Measurements from ENCODE around the gene RAP2B.
"Not testable (repeated sequence)": the region's sequence is repeated elsewhere in the genome, so short reads cannot be mapped to it uniquely, and the experiment has no call there.

The RAP2B gene

DNA sequence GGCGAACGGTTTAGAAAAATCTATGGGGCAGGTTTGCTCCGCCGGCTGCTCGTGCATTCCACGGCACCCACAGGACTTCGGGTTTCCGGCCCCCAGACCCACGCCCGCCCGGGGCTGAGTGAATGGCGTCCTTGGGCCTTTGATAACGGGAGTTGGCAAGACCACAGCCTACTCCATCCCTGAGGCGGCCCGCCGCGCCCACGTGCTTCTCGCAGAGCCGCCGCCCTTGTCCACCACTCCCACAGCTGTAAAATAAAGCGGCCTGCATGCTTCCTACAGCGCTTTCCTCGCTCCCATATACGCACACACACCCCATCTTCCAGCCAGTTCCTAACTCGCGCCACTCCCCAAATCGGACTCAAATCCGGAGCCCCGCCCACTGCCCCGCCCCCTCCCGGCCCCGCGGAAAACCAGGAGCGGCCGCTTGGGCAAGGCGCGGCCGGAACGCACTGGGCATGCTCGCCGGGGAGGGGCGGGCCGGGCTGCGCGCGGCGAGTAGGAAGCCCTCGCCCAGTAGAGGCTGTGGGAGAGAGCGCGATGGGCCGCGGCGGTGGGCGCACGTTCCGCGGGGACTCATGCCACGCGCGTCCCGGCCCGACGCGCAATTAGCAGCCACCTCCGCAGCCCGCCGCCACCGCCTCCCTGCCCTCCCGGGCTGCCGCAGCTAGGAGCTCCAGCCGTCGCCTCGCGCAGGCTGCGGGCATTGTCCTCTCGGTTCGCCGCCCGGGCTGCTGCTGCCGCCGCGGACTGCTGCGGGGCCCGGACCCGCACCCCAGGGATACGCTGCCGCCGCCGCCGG lies at the start of gene RAP2B:
TSS of gene RAP2B (plus strand) at position 513 of the 799 bp plus-strand sequence. CDS start 468 bp downstream, outside the sequence.
- DNase-seq = peak; percentile 95

GRCh38 chr3:153113541-153113940 lies 48.5 kb upstream of the RAP2B start:
- no peak for DNase-seq

GRCh38 chr3:153114270-153114669 lies 47.8 kb upstream of the RAP2B start:
- DNase-seq = not testable (repeated sequence)

DNA sequence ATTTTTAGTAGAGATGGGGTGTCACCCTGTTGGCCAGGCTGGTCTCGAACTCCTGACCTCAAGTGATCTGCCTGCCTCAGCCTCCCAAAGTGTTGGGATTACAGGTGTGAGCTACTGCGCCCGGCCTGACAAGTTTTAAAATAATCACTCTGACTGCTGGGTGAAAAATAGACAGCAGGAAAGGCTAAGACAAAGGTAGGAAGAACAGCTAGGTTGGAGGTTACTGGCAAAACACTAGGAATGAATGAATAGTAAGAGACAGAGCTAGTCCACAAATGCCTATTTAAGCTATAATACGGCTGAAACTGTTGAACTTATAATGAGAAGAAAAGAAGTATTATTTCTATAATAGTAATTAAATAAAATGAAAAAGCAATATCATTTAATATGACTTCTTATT lies 46.7 kb upstream of the RAP2B start:
- DNase-seq = no peak

GRCh38 chr3:153127788-153128187 lies 34.2 kb upstream of the RAP2B start:
- no peak for DNase-seq

DNA sequence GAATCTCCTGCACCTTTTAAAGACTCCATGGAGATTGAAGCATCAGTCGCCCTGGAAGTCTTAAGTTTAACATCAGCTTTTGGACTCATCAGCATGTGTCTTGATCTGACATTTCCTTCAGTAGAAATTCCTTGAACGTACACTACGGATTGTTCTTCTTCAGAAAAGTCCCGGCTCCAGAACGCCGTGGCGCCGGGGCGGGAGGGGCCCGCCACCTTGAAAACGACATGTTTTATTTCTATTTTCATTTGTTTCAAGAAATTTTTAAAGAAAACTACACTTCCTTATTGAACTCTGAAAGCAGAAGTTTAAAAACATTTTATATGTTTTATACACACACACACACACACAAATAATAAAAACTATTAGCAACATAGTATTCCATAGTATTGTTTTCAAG lies 32.6 kb upstream of the RAP2B start:
- DNase-seq = no peak

- DNase-seq = no peak
Observed at GRCh38 chr3:153129866-153130265, 32.2 kb upstream of the RAP2B start.

DNA sequence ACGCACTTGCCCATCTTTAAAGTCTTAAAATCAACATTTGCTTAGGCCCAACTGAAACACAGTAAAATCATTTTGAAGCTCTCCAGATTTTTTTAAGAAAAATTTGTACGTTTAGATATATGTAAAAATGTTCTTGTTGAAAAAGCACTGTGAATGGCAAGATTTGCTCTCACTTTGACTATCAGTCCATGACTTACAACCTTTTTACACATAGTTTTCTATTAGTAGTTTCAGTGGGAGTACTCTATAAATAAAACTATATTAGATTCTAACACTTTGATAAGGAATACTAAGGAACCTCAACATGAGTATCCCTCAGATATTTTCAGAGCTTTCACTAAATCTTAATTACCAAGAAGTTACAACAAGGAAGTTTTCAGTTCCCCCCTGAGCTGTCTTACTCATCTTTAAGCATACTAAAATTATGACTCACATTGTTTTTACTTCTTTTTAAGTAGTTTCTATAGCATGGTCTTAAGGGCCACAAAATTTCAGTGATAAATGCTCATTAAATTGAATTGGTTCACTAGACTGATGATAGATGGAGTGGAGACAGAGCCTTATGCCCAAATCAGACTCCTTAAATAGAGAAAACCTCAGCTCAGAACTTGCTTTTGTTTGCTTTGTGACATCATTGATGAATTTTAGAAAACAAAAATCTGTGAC lies 31.6 kb upstream of the RAP2B start:
- DNase-seq = no peak

DNA sequence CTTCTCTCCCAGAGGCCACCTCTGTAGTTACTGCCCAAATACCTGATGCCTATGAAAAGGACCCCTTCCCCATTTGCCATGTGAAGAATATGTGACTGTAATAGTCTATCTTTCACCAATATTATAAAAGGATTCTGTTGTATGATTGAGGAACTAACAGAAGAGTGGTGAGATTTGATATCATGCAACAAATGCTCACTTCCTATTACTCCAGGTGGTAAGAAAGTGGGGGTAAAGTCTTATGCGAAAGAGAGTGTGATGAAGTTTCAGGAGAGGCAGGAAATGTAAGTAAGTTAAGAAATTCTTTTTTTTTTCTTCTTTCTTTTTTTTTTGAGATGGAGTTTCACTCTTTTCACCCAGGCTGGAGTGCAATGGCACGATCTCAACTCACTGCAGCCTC lies 24.4 kb upstream of the RAP2B start:
- DNase-seq = no peak

DNA sequence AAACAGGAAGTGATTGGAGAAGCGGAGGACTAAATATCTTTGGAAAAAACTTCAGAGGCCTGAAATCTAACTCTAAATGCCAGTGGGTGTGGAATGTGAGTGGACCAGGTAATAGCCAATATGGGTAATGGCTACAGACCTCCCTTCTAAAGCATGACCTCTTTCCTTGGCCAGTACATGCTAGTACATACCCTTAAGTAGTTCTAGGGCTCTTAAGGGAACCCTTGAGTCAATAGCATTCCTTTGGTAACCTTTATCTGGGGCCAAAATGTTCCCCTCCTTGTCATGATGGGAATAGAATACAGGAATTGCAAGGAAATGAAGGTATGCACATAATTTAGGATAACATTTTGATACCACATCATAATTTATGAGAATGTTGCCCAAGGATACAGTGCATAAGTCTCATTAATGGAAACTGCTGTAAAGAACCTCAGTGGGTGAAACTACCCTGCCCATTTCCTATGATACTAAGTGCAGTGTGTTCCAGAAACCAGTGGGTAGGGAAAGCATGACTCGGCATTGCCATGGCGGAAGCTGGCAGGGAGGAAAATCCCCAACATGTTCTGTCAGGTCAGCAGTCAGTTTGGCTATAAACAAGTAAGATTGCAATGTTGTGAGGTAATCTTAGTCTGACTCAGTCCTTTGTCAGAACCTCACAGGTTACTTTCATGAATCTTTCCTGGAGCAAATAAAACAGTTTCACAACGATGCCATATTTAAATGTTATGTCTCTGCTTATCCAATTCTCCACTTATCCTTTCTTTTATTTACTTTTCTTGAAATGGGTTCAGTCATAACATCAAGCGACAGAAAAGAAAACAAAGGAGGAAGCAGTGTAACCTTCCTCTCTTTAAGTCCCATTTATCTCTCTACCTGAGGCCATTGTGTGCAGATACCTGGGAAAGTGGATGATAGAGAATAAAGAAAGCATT lies 23.5 kb upstream of the RAP2B start:
- no peak for DNase-seq

DNA sequence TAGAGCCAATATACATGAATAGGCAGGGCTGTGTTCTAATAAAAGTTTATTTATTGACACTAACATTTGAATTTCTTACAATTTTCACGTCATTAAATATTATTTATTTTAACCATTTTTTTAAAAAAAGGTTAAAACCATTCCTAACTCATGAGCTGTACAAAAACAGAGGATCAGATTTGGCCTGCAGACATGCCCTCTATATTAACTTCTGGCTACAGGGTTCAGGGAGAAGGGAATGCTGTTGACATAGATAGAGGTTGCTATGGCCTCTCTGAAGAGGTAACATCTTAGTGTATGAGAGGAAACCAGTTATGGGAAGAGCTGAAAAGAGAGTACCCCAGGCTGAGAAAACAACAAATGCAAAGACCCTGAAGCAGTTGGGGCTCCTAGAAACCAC lies 19.1 kb upstream of the RAP2B start:
- DNase-seq = no peak

- DNase-seq = no peak
Observed at GRCh38 chr3:153144071-153144470, 18.0 kb upstream of the RAP2B start.

GRCh38 chr3:153144779-153145178 lies 17.2 kb upstream of the RAP2B start:
- no peak for DNase-seq

GRCh38 chr3:153145454-153145853 lies 16.6 kb upstream of the RAP2B start:
- DNase-seq = no peak

- DNase-seq = no peak
Observed at GRCh38 chr3:153146191-153147053, 15.6 kb upstream of the RAP2B start.

- no peak for DNase-seq
Observed at GRCh38 chr3:153150991-153151390, 11.0 kb upstream of the RAP2B start.

DNA sequence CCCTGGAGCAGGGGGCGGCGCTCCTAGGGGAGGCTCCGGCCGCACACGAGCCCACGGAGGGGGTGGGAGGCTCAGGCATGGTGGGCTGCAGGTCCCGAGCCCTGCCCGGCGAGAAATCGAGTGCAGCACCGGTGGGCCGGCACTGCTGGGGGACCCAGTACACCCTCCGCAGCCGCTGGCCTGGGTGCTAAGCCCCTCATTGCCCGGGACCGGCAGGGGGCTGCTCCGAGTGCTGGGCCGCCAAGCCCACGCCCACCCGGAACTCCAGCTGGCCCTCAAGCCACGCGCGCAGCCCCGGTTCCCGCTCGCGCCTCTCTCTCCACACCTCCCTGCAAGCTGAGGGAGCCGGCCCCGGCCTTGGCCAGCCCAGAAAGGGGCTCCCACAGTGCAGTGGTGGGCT lies 6.2 kb upstream of the RAP2B start:
- DNase-seq = not testable (repeated sequence)

DNA sequence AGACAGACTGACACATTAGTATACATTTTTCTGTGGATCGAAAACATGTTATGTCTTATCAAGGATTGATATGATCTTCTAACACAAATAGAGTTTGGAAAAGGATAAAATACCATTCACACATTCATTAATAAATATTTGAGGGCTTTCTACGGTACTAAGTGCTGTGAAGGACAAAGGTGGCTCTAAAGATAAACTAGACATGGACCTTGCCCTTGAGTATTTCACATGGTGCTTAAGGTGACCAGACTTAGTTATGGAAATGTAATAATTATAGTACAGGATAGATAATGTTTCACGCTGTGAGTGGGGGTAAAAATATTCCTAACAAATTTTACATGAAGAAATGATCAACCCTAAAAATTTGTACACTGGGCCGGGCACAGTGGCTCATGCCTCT lies 3.8 kb upstream of the RAP2B start:
- DNase-seq = no peak

GRCh38 chr3:153158961-153159735 lies 2.9 kb upstream of the RAP2B start:
- DNase-seq = no peak

GRCh38 chr3:153159771-153160397 lies 2.1 kb upstream of the RAP2B start:
- DNase-seq = no peak
